PC-9 (cell line): ENCODE data around the gene MTMR3. TPM values are rescaled to one million over a fixed set of nuclear protein-coding genes. Genes with fewer than 3 reads are reported as not detected.
A peak's percentile ranks its signal among the peaks of the same experiment; 100 is the strongest.

Source experiments
- BruUV-seq: library from RNA; stranded (reverse); fragments of 400-500 nt; replicated peaks from 2 replicates; lab custom pipeline; 2021; lab: Mats Ljungman, UMichigan
- CTCF ChIA-PET: fragments of 300-600 bp; sonication (Branson Sonifier 250); formaldehyde crosslinking; loops from one replicate; lab custom pipeline; 2022; ENCODE audit warnings: antibody characterized with exemption; lab: Charles Lee
- POLR2A ChIA-PET: fragments of 300-600 bp; sonication (Branson Sonifier 250); formaldehyde crosslinking; loops from one replicate; lab custom pipeline; 2022; ENCODE audit warnings: antibody characterized with exemption; ENCODE audit not compliant: unreplicated experiment; lab: Charles Lee
- DNase-seq, 2 experiments: peaks; one replicate each; pipeline versions ENCODE4 v3.0.0 to v3.0.0-alpha.2; 2015 to 2022; ENCODE audit warnings: mixed read lengths in 1 of 2
- H2AFZ ChIP-seq: fragments of 200-600 bp; sonication (generic); 2 replicates; pipeline ENCODE4 v1.8.1; 2017; ENCODE audit warnings: antibody characterized with exemption
- H3F3A ChIP-seq: fragments of 200-600 bp; sonication (generic); 2 replicates; pipeline ENCODE4 v1.8.1; 2017; ENCODE audit warnings: antibody characterized with exemption, mild to moderate bottlenecking, low read depth; ENCODE audit not compliant: insufficient read depth
- H3K27ac ChIP-seq: fragments of 200-600 bp; sonication (generic); 2 replicates; pipeline ENCODE4 v1.6.1; 2016; ENCODE audit warnings: mixed run types
- H3K27me3 ChIP-seq: fragments of 200-600 bp; sonication (generic); 2 replicates; pipeline ENCODE4 v1.6.1; 2016; ENCODE audit warnings: low read depth, mixed run types; ENCODE audit not compliant: insufficient read depth
- H3K36me3 ChIP-seq: fragments of 200-600 bp; sonication (generic); 2 replicates; pipeline ENCODE4 v1.6.1; 2016; ENCODE audit warnings: low read depth, mixed run types
- H3K4me1 ChIP-seq: fragments of 200-600 bp; sonication (generic); replicated peaks from 2 replicates; pipeline ENCODE4 v1.6.1; 2016; ENCODE audit warnings: mixed run types; ENCODE audit not compliant: insufficient read depth
- H3K4me2 ChIP-seq: fragments of 200-600 bp; sonication (generic); 2 replicates; pipeline ENCODE4 v1.6.1; 2017; ENCODE audit warnings: mixed run types
- H3K4me3 ChIP-seq: fragments of 200-600 bp; sonication (generic); 2 replicates; pipeline ENCODE4 v1.6.1; 2016; ENCODE audit warnings: mixed run types
- H3K79me2 ChIP-seq: fragments of 200-600 bp; sonication (generic); 2 replicates; pipeline ENCODE4 v1.6.1; 2017; ENCODE audit warnings: low read depth, mixed run types
- H3K9me2 ChIP-seq: fragments of 200-600 bp; sonication (generic); 2 replicates; pipeline ENCODE4 v1.8.1; 2017; ENCODE audit warnings: mild to moderate bottlenecking; ENCODE audit not compliant: insufficient read depth
- H3K9me3 ChIP-seq: fragments of 200-600 bp; sonication (generic); 2 replicates; pipeline ENCODE4 v1.8.1; 2016; ENCODE audit warnings: low read depth; ENCODE audit not compliant: insufficient read depth
- H4K20me1 ChIP-seq: fragments of 200-600 bp; sonication (generic); 2 replicates; pipeline ENCODE4 v1.8.1; 2017; ENCODE audit not compliant: insufficient read depth
- EZH2 ChIP-seq: fragments of 200-600 bp; sonication (generic); IDR thresholded peaks from 2 replicates; pipeline ENCODE4 v1.8.0; 2017; ENCODE audit warnings: antibody characterized with exemption, low read depth
- intact Hi-C: fragments of 100-400 bp; cut with micrococcal nuclease; formaldehyde crosslinking; loops from one replicate; pipeline ENCODE4 v1.10.0; 2022; ENCODE audit not compliant: unreplicated experiment
- total RNA-seq: library from RNA; stranded (reverse); gene quantifications from 2 replicates; pipeline ENCODE4 v1.2.3, GENCODE V29; 2021
- TF ChIP-seq, protein P1 (sequence below): fragments of 200-600 bp; sonication (generic); conservative IDR thresholded peaks from 2 replicates; pipeline ENCODE4 v1.6.1; 2017; ENCODE audit warnings: mixed run types, antibody characterized with exemption, mild to moderate bottlenecking, moderate library complexity

The MTMR3 gene
- total RNA-seq, 1 experiment from 2014 or later: 28.1 TPM

DNA sequence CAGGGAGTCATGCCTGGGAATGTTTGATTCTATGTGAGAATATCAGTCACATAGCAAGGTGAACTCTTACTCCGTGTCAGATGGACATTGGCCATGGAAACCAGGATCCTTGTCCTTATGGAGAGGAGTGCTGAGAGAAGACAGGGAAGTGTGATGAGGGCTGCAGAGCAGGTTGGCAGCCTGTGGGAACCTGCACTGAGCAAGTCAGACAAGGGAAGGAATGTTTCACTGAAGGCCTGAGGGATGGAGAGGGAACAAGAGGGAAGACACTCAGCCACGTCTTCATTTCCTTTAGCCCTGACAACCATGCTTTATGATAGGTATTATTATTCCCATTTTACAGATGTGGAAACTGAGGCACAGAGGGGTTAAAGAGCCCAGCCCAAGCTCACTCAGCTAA lies 158.9 kb downstream of the MTMR3 start:
- ChIA-PET CTCF (interaction anchor here (0.7 kb wide), 1 partner anchor 868 kb away, joined by 3 read pairs; no protein-coding TSS in a partner anchor), POLR2A (no interaction called here)
- Histone ChIP-seq H3K79me2 (no peaks in the 10 kb centered on the region), H3K4me3 (no peak overlapping the region), H3F3A (peaks cover 29% of the 10 kb centered on the region), H3K36me3 (no peaks in the 10 kb centered on the region), H3K27me3 (no peaks in the 10 kb centered on the region), H3K9me3 (no peaks in the 10 kb centered on the region), H3K27ac (no peak overlapping the region), H3K9me2 (no peaks in the 10 kb centered on the region), H4K20me1 (no peaks in the 10 kb centered on the region), H3K4me2 (no peak overlapping the region), H2AFZ (no peak overlapping the region), H3K4me1 (peaks cover 52% of the 10 kb centered on the region)
- intact Hi-C loops: no loop called here
- TF ChIP-seq EZH2: no peak
- TF ChIP-seq, protein P1, sequence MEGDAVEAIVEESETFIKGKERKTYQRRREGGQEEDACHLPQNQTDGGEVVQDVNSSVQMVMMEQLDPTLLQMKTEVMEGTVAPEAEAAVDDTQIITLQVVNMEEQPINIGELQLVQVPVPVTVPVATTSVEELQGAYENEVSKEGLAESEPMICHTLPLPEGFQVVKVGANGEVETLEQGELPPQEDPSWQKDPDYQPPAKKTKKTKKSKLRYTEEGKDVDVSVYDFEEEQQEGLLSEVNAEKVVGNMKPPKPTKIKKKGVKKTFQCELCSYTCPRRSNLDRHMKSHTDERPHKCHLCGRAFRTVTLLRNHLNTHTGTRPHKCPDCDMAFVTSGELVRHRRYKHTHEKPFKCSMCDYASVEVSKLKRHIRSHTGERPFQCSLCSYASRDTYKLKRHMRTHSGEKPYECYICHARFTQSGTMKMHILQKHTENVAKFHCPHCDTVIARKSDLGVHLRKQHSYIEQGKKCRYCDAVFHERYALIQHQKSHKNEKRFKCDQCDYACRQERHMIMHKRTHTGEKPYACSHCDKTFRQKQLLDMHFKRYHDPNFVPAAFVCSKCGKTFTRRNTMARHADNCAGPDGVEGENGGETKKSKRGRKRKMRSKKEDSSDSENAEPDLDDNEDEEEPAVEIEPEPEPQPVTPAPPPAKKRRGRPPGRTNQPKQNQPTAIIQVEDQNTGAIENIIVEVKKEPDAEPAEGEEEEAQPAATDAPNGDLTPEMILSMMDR: no peak
- no TSS peak for BruUV-seq
- no peak for DNase-seq

DNA sequence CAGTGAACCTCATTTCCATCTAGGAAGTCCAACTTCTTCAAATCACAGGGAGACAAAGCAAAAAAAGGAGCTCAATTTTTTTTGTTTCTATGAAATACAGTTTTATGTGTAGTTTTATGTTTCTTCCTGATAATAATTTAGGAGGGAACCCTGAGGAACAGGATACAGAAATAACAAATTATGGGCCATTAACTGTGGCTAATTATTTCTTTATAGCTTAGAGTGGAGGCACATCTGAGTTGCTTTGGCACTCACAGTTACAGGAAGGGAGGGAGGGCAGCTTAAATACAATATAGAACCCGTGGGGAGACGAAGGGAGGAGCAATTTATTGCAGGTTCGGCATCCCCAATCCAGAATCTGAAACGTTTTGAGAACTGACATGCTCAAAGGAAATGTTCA lies 160.2 kb downstream of the MTMR3 start:
- peaks cover 40% of the 10 kb centered on the region for H3K4me1 ChIP-seq
- H2AFZ ChIP-seq: no peak overlapping the region
- no peak overlapping the region for H3K4me3 ChIP-seq
- ChIA-PET POLR2A (no interaction called here), CTCF (no interaction called here)
- H3K36me3 ChIP-seq: no peaks in the 10 kb centered on the region
- no peaks in the 10 kb centered on the region for H3K9me2 ChIP-seq
- BruUV-seq: no TSS peak
- DNase-seq: no peak
- intact Hi-C loops: no loop called here
- H3F3A ChIP-seq: peaks cover 22% of the 10 kb centered on the region
- TF ChIP-seq, protein P1: no peak
- no peak for TF ChIP-seq EZH2
- no peak overlapping the region; the same call in 1 of the 2 replicates for H3K4me2 ChIP-seq
- no peak overlapping the region; the same call in 1 of the 2 replicates for H3K27ac ChIP-seq
- no peaks in the 10 kb centered on the region for H3K27me3 ChIP-seq
- no peaks in the 10 kb centered on the region for H3K9me3 ChIP-seq
- H4K20me1 ChIP-seq: no peaks in the 10 kb centered on the region
- H3K79me2 ChIP-seq: no peaks in the 10 kb centered on the region

DNA sequence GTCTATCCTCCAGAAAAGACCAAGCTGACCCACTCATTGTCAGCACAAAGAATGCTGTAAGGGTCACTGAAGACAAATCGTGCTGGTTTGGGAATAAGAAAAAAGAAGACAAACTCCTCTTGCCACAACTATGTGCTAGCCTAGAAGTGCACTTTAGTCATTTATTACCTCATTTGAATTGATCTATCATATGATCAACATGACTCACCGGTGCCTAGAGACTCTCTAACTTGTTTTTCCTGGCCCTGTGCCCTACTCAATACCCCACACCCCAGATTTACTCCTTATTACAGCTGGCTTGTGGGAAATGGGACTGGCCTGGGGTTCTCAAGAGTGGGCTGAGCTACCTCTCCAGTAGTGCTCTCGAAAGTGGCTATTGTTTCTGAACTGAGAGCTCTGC lies 161.4 kb downstream of the MTMR3 start:
- Histone ChIP-seq H3K27ac (peak overlapping the region; percentile 56), H3K9me2 (no peaks in the 10 kb centered on the region), H2AFZ (no peak overlapping the region), H3K4me3 (no peak overlapping the region), H4K20me1 (no peaks in the 10 kb centered on the region), H3K4me1 (peaks cover 32% of the 10 kb centered on the region), H3K9me3 (no peaks in the 10 kb centered on the region), H3K36me3 (no peaks in the 10 kb centered on the region), H3K4me2 (peak overlapping the region; percentile 43), H3K79me2 (no peaks in the 10 kb centered on the region), H3K27me3 (no peaks in the 10 kb centered on the region), H3F3A (peaks cover 23% of the 10 kb centered on the region; the same call in 1 of the 2 replicates)
- POLR2A ChIA-PET: interaction anchor here (0.6 kb wide), 1 partner anchor 262 kb away, joined by 3 read pairs; no protein-coding TSS in a partner anchor
- CTCF ChIA-PET: interaction anchor here (0.6 kb wide), 1 partner anchor 231 kb away, joined by 4 read pairs; no protein-coding TSS in a partner anchor
- DNase-seq: peak; percentile 61 to 96
- intact Hi-C loops: no loop called here
- TF ChIP-seq, protein P1: no peak
- TF ChIP-seq EZH2: no peak
- no TSS peak for BruUV-seq
